Caco-2 (cell line): ENCODE results near the gene PPM1E. TPM values are rescaled to one million over a fixed set of nuclear protein-coding genes. Genes with fewer than 3 reads are reported as not detected.

Experiments
- BruUV-seq: library from RNA; stranded (reverse); fragments of 400-500 nt; replicated peaks from 2 replicates; lab custom pipeline; 2021; lab: Mats Ljungman, UMichigan
- CTCF ChIA-PET: fragments of 300-600 bp; sonication (Branson Sonifier 250); formaldehyde crosslinking; loops from one replicate; lab custom pipeline; 2022; ENCODE audit warnings: antibody characterized with exemption; lab: Charles Lee
- POLR2A ChIA-PET: fragments of 300-600 bp; sonication (Branson Sonifier 250); formaldehyde crosslinking; loops from one replicate; lab custom pipeline; 2022; ENCODE audit warnings: antibody characterized with exemption; lab: Charles Lee
- DNase-seq, 2 experiments: peaks; one replicate each; pipeline versions ENCODE4 v3.0.0 to v3.0.0-alpha.2; 2020 to 2022
- H3K27me3 ChIP-seq: replicated peaks from 2 replicates; pipeline ENCODE4 v1.6.0; 2011; ENCODE audit warnings: low read length; ENCODE audit not compliant: control insufficient read depth, insufficient read depth
- H3K36me3 ChIP-seq: 2 replicates; pipeline ENCODE4 v1.5.1; 2011; ENCODE audit warnings: low read length; ENCODE audit not compliant: control insufficient read depth, insufficient read depth
- H3K4me1 ChIP-seq: fragments of 250-450 bp; sonication (Bioruptor Pico); 2 replicates; pipeline ENCODE4 v1.5.1; 2020; ENCODE audit warnings: mild to moderate bottlenecking
- H3K4me3 ChIP-seq: 2 replicates; pipeline ENCODE4 v1.5.1; 2011; ENCODE audit warnings: low read depth, mild to moderate bottlenecking, control low read depth, low read length
- H3K9me3 ChIP-seq: fragments of 250-450 bp; sonication (Bioruptor Pico); 2 replicates; pipeline ENCODE4 v1.5.1; 2020; ENCODE audit warnings: mild to moderate bottlenecking, moderate library complexity
- H3K27ac Mint-ChIP-seq: one replicate; pipeline ENCODE4 v1.8.0; 2022; ENCODE audit warnings: mixed read lengths; ENCODE audit not compliant: unreplicated experiment
- H3K27me3 Mint-ChIP-seq: one replicate; pipeline ENCODE4 v1.8.0; 2022; ENCODE audit warnings: mixed read lengths; ENCODE audit not compliant: insufficient read depth, unreplicated experiment
- H3K36me3 Mint-ChIP-seq: one replicate; pipeline ENCODE4 v1.8.0; 2022; ENCODE audit warnings: mild to moderate bottlenecking, mixed read lengths; ENCODE audit not compliant: insufficient read depth, unreplicated experiment
- H3K4me1 Mint-ChIP-seq: one replicate; pipeline ENCODE4 v1.8.0; 2022; ENCODE audit warnings: low read depth, mixed read lengths; ENCODE audit not compliant: unreplicated experiment
- H3K4me3 Mint-ChIP-seq: one replicate; pipeline ENCODE4 v1.8.0; 2022; ENCODE audit warnings: mild to moderate bottlenecking, moderate library complexity, mixed read lengths; ENCODE audit not compliant: unreplicated experiment
- H3K9me3 Mint-ChIP-seq: one replicate; pipeline ENCODE4 v1.8.0; 2022; ENCODE audit warnings: mixed read lengths; ENCODE audit not compliant: unreplicated experiment
- intact Hi-C: fragments of 100-400 bp; cut with micrococcal nuclease; formaldehyde crosslinking; loops from one replicate; pipeline ENCODE4 v1.10.0; 2022; ENCODE audit not compliant: unreplicated experiment
- total RNA-seq: library from RNA; stranded (reverse); gene quantifications from 2 replicates; pipeline ENCODE4 v1.2.3, GENCODE V29; 2022
- TF ChIP-seq, protein P1 (sequence below), 2 experiments: fragments of 200-600 bp in 1 of 2; IDR thresholded peaks; 1 replicate in 1 of 2; 2 replicates in 1 of 2; pipeline versions ENCODE4 v1.5.1 to v1.8.0; 2011 to 2022; ENCODE audit warnings: antibody characterized with exemption in 1 of 2, control low read depth in 1 of 2, inconsistent platforms in 1 of 2, low read depth in 1 of 2, low read length in 1 of 2, mild to moderate bottlenecking in 1 of 2, moderate library complexity in 1 of 2; ENCODE audit not compliant: insufficient read depth in 1 of 2, severe bottlenecking in 1 of 2, unreplicated experiment in 1 of 2

Gene PPM1E
- total RNA-seq, 1 experiment from 2014 or later = 0.09 TPM

GRCh38 chr17:58965221-58965620 lies 209.6 kb downstream of the PPM1E start:
- H3K27me3 Mint-ChIP-seq = no peaks in the 10 kb centered on the region
- POLR2A ChIA-PET = no interaction called here
- no peak overlapping the region for H3K27ac Mint-ChIP-seq
- no peaks in the 10 kb centered on the region for H3K36me3 Mint-ChIP-seq
- TF ChIP-seq, protein P1, sequence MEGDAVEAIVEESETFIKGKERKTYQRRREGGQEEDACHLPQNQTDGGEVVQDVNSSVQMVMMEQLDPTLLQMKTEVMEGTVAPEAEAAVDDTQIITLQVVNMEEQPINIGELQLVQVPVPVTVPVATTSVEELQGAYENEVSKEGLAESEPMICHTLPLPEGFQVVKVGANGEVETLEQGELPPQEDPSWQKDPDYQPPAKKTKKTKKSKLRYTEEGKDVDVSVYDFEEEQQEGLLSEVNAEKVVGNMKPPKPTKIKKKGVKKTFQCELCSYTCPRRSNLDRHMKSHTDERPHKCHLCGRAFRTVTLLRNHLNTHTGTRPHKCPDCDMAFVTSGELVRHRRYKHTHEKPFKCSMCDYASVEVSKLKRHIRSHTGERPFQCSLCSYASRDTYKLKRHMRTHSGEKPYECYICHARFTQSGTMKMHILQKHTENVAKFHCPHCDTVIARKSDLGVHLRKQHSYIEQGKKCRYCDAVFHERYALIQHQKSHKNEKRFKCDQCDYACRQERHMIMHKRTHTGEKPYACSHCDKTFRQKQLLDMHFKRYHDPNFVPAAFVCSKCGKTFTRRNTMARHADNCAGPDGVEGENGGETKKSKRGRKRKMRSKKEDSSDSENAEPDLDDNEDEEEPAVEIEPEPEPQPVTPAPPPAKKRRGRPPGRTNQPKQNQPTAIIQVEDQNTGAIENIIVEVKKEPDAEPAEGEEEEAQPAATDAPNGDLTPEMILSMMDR (IDR thresholded peaks at IDR 0.05; ENCODE audit: insufficient read depth in 1 of 2, low read depth in 1 of 2, low read length in 1 of 2, severe bottlenecking in 1 of 2, unreplicated experiment in 1 of 2) = no peak
- no peak overlapping the region for H3K4me3 Mint-ChIP-seq
- H3K9me3 Mint-ChIP-seq = no peaks in the 10 kb centered on the region
- Histone ChIP-seq H3K9me3 (no peaks in the 10 kb centered on the region), H3K4me1 (no peaks in the 10 kb centered on the region), H3K36me3 (no peaks in the 10 kb centered on the region), H3K4me3 (no peak overlapping the region), H3K27me3 (no peaks in the 10 kb centered on the region)
- DNase-seq = no peak
- intact Hi-C loops = no loop called here
- CTCF ChIA-PET = no interaction called here
- BruUV-seq = no TSS peak
- H3K4me1 Mint-ChIP-seq = peaks cover 1% of the 10 kb centered on the region

DNA sequence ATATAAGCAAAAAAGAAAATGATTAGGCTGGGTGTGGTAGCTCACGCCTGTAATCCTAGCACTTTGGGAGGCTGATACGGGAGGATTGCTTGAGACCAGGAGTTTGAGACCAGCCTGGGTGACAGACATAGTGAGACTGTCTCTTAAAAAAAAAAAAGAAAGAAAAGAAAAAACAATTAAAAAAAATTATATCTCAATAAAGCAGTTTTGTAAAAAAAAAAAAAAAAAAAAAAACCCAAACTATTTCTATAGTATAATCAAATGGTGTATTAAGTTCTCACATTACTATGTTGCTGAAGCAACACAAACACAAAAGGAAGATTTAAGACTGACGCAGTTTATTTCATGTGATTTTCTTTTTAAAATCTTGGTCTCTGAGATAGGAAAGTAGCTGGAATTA lies 210.6 kb downstream of the PPM1E start:
- Mint-ChIP-seq H3K36me3 (no peaks in the 10 kb centered on the region), H3K4me3 (no peak overlapping the region), H3K27ac (no peak overlapping the region), H3K4me1 (no peaks in the 10 kb centered on the region), H3K9me3 (no peaks in the 10 kb centered on the region), H3K27me3 (no peaks in the 10 kb centered on the region)
- ChIA-PET CTCF (no interaction called here), POLR2A (no interaction called here)
- BruUV-seq = no TSS peak
- H3K9me3 ChIP-seq = no peaks in the 10 kb centered on the region
- no peak for DNase-seq
- no peaks in the 10 kb centered on the region for H3K27me3 ChIP-seq
- no peak overlapping the region for H3K4me3 ChIP-seq
- TF ChIP-seq, protein P1 (IDR thresholded peaks at IDR 0.05; ENCODE audit: insufficient read depth in 1 of 2, low read depth in 1 of 2, low read length in 1 of 2, severe bottlenecking in 1 of 2, unreplicated experiment in 1 of 2) = no peak
- H3K36me3 ChIP-seq = no peaks in the 10 kb centered on the region
- intact Hi-C loops = no loop called here
- no peaks in the 10 kb centered on the region for H3K4me1 ChIP-seq

DNA sequence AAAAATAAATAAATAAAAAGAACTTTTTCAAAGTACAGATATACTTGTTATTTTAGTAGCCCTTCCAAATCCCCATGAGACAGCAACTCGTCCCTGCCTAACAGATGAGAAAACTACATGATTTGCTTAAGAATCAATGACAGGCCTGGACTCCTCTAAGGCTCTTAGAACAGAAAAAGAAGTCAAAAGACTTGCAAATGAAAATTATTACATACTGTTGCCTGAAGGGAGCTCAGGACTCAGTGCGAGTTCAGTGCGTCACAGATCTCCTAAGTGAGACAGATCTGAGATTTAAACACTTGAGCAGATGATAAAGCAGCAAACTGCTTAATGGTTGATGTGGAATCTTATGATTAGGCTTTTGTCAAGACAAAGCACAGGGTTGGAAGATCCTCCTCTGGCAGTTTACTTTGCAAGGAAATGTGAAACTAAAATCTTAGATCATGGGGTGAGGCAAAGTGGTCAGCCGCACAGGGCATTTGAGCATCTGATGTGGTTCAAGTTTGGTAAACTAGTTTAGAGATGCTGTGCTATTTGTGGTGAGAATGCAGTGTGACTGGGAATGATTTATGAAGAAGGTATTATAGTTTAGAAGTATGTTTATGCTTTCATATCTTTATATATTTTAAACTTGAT lies 212.9 kb downstream of the PPM1E start:
- no peak overlapping the region for H3K27ac Mint-ChIP-seq
- POLR2A ChIA-PET = no interaction called here
- CTCF ChIA-PET = no interaction called here

More for the DNA sequence above, 212.9 kb downstream of the PPM1E start:
- H3K9me3 Mint-ChIP-seq = no peaks in the 10 kb centered on the region
- no peaks in the 10 kb centered on the region for H3K4me1 Mint-ChIP-seq
- Histone ChIP-seq H3K4me3 (no peak overlapping the region), H3K36me3 (no peaks in the 10 kb centered on the region), H3K4me1 (no peaks in the 10 kb centered on the region), H3K9me3 (no peaks in the 10 kb centered on the region), H3K27me3 (no peaks in the 10 kb centered on the region)
- BruUV-seq = no TSS peak
- DNase-seq = no peak
- no peaks in the 10 kb centered on the region for H3K27me3 Mint-ChIP-seq
- intact Hi-C loops = no loop called here
- TF ChIP-seq, protein P1 (IDR thresholded peaks at IDR 0.05; ENCODE audit: insufficient read depth in 1 of 2, low read depth in 1 of 2, low read length in 1 of 2, severe bottlenecking in 1 of 2, unreplicated experiment in 1 of 2) = no peak
- H3K36me3 Mint-ChIP-seq = no peaks in the 10 kb centered on the region
- H3K4me3 Mint-ChIP-seq = no peak overlapping the region
